ENCODE data around the gene QRICH1.

The QRICH1 gene

GRCh38 chr3:49025005-49025792 is 68.7 kb downstream of the QRICH1 start:
- no peak overlapping the region for H3K4me3 ChIP-seq (ENCODE audit: insufficient read depth, low read length, poor library complexity, severe bottlenecking)
- peaks cover 35% of the 10 kb centered on the region for H3K79me2 ChIP-seq (ENCODE audit: insufficient read depth, low read length)
- H2AFZ ChIP-seq (ENCODE audit: low read depth, low read length, severe bottlenecking), result no peak overlapping the region
- no peaks in the 10 kb centered on the region for H4K20me1 ChIP-seq (ENCODE audit: low read depth, low read length)
- TF ChIP-seq EZH2phosphoT487 (conservative IDR thresholded peaks at IDR 0.05; ENCODE audit: low read length) (no peak), CTCF (IDR thresholded peaks at IDR 0.05; ENCODE audit: insufficient read depth, low read length, poor library complexity, severe bottlenecking) (no peak)
- peak overlapping the region; percentile 21 for H3K4me2 ChIP-seq (ENCODE audit: low read depth, low read length, poor library complexity, severe bottlenecking)
- 0 out of 2 replicates have a peak, but pooled peaks cover 11% of the 10 kb centered on the region for H3K36me3 ChIP-seq (ENCODE audit: low read length)
- H3K9me3 ChIP-seq (ENCODE audit: insufficient read depth, low read length), result no peaks in the 10 kb centered on the region
- peak overlapping the region; percentile 61 for H3K27ac ChIP-seq (ENCODE audit: low read depth, low read length)
- H3K9ac ChIP-seq (ENCODE audit: low read length), result no peak overlapping the region
- H3F3A ChIP-seq (ENCODE audit: insufficient read depth), result peaks cover 26% of the 10 kb centered on the region
- no peaks in the 10 kb centered on the region for H3K27me3 ChIP-seq (ENCODE audit: low read length)
- H3K9me2 ChIP-seq (replicated peaks; ENCODE audit: insufficient read depth, low read length), result no peaks in the 10 kb centered on the region

DNA sequence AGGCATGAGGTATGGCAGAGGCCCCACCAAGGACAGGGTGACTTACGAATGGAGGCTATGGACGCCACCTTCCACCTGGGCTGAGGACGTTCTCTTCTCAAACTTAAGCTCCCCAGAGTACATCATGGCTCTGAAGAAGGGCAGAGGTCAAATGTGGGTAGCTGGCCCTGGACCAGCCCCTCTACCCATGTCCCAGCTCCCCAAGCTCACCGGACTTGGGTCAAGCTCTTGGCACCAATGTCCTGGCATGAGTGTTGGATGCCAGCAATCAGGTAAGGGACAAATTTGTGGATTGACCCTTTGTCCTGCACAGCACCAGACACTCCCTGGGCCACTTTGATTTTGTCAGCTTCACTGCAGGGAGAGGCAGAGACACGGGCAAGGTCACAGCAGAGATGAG is 69.4 kb downstream of the QRICH1 start:
- H3K79me2 ChIP-seq (ENCODE audit: insufficient read depth, low read length), result peaks cover 39% of the 10 kb centered on the region
- H3K4me2 ChIP-seq (ENCODE audit: low read depth, low read length, poor library complexity, severe bottlenecking), result no peak overlapping the region
- 0 out of 2 replicates have a peak, but pooled peaks cover 11% of the 10 kb centered on the region for H3K36me3 ChIP-seq (ENCODE audit: low read length)
- H3K27me3 ChIP-seq (ENCODE audit: low read length), result no peaks in the 10 kb centered on the region
- H3K27ac ChIP-seq (ENCODE audit: low read depth, low read length), result peak overlapping the region; percentile 61; the same call in 1 of the 2 replicates
- no peaks in the 10 kb centered on the region for H3K9me2 ChIP-seq (replicated peaks; ENCODE audit: insufficient read depth, low read length)
- H3K4me3 ChIP-seq (ENCODE audit: insufficient read depth, low read length, poor library complexity, severe bottlenecking), result no peak overlapping the region
- no peak overlapping the region for H2AFZ ChIP-seq (ENCODE audit: low read depth, low read length, severe bottlenecking)
- peaks cover 18% of the 10 kb centered on the region for H3F3A ChIP-seq (ENCODE audit: insufficient read depth)
- H4K20me1 ChIP-seq (ENCODE audit: low read depth, low read length), result no peaks in the 10 kb centered on the region
- no peak overlapping the region for H3K9ac ChIP-seq (ENCODE audit: low read length)
- no peaks in the 10 kb centered on the region for H3K9me3 ChIP-seq (ENCODE audit: insufficient read depth, low read length)
- no peak for TF ChIP-seq CTCF (IDR thresholded peaks at IDR 0.05; ENCODE audit: insufficient read depth, low read length, poor library complexity, severe bottlenecking)
- TF ChIP-seq EZH2phosphoT487 (conservative IDR thresholded peaks at IDR 0.05; ENCODE audit: low read length), result no peak

GRCh38 chr3:49023775-49024174 is 70.1 kb downstream of the QRICH1 start:
- Histone ChIP-seq H3K36me3 (ENCODE audit: low read length) (0 out of 2 replicates have a peak, but pooled peaks cover 11% of the 10 kb centered on the region), H3K9me3 (ENCODE audit: insufficient read depth, low read length) (no peaks in the 10 kb centered on the region), H3K27ac (ENCODE audit: low read depth, low read length) (0 out of 2 replicates have a peak overlapping the region, but pooled peaks have one; percentile 17), H3K4me2 (ENCODE audit: low read depth, low read length, poor library complexity, severe bottlenecking) (no peak overlapping the region), H3F3A (ENCODE audit: insufficient read depth) (peaks cover 24% of the 10 kb centered on the region), H3K79me2 (ENCODE audit: insufficient read depth, low read length) (peaks cover 36% of the 10 kb centered on the region), H4K20me1 (ENCODE audit: low read depth, low read length) (no peaks in the 10 kb centered on the region), H3K9ac (ENCODE audit: low read length) (no peak overlapping the region), H3K27me3 (ENCODE audit: low read length) (no peaks in the 10 kb centered on the region), H3K9me2 (replicated peaks; ENCODE audit: insufficient read depth, low read length) (no peaks in the 10 kb centered on the region), H3K4me3 (ENCODE audit: insufficient read depth, low read length, poor library complexity, severe bottlenecking) (no peak overlapping the region), H2AFZ (ENCODE audit: low read depth, low read length, severe bottlenecking) (no peak overlapping the region)
- TF ChIP-seq EZH2phosphoT487 (conservative IDR thresholded peaks at IDR 0.05; ENCODE audit: low read length) (no peak), CTCF (IDR thresholded peaks at IDR 0.05; ENCODE audit: insufficient read depth, low read length, poor library complexity, severe bottlenecking) (no peak)

All from SU-DHL-6 (cell line).